ENCODE data around the gene SALL2.
A peak's percentile ranks its signal among the peaks of the same experiment; 100 is the strongest.
"Not testable (repeated sequence)": the region's sequence is repeated elsewhere in the genome, so short reads cannot be mapped to it uniquely, and the experiment has no call there.

The SALL2 gene

GRCh38 chr14:21525962-21526671, at the start of gene SALL2:
SALL2 (minus strand) TSS chr14:21526346; CDS start chr14:21526127, 219 bp downstream.
- DNase-seq, result peak; percentile 66

DNA sequence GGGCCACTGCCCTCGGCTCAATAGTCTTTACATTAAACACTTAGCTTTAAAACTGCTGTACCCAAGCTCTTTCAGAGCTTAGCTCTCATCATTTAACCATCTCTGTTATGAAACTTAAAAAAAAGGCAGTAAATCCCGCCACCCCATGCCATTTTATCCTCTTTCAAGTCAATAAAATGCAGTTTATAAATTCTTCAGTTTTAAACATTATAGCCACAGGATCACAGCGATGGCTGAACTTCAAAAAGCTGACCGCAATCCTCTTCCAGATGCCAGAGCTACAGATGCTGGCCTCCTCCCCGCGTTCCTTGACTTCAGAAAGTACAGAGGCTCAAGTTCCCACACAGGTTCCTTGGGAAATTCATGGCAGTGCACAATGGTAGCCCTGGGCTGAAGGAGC, 49.5 kb upstream of the SALL2 start:
- DNase-seq, result no peak

DNA sequence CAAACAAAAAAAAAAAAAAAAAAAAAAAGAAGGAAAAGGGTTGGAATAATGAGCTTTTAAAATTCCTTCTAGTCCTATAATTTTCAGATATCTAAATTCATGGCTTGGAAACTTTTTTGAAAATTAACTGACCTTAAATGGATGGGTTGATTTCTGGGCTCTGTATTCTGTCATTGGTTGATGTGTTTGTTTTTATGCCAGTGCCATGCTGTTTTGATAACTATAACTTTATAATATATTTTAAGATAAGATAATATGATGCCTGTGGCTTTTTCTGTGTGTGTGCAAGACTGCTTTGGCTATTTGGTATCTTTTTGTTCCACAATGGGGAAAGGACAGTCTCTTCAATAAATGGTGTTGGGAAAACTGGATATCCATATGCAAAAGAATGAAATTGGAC, 46.5 kb upstream of the SALL2 start:
- DNase-seq, result no peak

DNA sequence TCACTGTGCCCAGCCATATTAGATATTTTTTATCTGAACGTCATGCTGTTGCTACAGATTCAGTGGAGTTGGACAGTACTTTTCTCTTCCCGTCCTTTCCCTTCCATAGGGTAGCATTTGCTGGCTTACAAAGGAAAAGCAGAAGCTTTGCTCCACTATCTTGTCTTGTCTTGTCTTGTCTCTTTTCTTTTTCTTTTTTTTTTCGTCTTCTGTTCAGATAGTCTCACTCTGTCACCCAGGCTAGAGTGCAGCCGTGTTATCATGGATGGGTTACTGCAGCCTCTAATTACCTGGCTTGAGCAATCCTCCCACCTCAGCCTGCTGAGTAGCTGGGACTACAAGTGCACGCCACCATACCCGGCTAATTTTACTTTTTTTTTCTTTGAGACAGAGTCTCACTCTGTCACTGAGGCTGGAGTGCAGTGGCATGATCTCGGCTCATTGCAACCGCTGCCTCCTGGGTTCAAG, 32.6 kb upstream of the SALL2 start:
- DNase-seq, result no peak

- peak; percentile 61 for DNase-seq
Observed at GRCh38 chr14:21557084-21557901, 31.1 kb upstream of the SALL2 start.

- DNase-seq, result no peak
Observed at GRCh38 chr14:21556378-21557083, 30.4 kb upstream of the SALL2 start.

DNA sequence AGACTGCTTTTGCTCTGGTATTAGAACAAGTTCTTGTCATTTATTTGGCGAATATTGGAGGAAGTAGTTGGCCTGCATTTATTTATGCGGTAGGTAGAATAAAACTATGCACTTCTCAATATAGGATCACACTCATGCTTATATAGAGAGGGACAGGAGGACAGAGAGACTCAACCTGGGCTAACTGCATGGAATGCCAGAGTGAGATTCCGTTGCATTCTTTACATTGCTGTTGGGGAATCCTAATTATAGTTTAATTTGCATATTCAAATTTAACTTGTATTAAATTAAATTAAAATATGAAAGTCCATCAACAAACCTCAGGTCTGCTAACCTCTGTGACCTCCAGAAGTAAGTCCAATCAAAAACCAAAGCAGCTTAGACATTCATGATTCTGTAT, 27.1 kb upstream of the SALL2 start:
- DNase-seq, result no peak

DNA sequence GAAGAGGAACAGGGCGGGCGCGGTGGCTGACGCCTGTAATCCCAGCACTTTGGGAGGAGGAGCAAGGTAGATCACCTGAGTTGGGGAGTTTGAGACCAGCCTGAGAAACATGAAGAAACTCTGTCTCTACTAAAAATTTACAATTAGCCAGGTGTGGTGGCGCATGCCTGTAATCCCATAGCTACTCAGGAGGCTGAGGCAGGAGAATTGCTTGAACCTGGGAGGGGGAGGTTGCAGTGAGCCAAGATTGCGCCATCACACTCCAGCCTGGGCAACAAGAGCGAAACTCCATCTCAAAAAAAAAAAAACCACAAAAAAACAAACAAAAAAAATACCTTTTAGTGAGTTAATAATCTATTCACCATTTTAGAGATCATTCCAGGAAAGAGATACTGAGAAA, 18.4 kb upstream of the SALL2 start:
- not testable (repeated sequence) for DNase-seq

DNA sequence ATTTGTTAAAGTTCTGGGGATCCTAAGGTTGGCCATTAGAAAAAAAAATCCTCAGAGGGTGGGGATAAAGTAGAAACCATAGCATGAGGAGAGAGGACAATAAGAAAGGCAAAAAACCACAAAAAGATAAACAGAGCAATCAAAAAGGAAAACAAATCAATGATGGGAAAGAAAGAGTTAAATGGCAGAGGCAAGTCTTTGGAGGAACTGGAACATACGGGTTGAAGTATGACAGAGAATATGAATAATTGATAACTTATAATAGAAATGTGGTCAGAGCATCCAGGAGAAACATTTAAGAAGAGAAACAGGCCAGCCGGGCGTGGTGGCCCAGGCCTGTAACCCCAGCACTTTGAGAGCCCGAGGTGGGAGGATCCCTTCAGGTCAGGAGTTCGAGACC, 17.8 kb upstream of the SALL2 start:
- no peak for DNase-seq

- DNase-seq, result no peak
Observed at GRCh38 chr14:21543521-21543960, 17.4 kb upstream of the SALL2 start.

DNA sequence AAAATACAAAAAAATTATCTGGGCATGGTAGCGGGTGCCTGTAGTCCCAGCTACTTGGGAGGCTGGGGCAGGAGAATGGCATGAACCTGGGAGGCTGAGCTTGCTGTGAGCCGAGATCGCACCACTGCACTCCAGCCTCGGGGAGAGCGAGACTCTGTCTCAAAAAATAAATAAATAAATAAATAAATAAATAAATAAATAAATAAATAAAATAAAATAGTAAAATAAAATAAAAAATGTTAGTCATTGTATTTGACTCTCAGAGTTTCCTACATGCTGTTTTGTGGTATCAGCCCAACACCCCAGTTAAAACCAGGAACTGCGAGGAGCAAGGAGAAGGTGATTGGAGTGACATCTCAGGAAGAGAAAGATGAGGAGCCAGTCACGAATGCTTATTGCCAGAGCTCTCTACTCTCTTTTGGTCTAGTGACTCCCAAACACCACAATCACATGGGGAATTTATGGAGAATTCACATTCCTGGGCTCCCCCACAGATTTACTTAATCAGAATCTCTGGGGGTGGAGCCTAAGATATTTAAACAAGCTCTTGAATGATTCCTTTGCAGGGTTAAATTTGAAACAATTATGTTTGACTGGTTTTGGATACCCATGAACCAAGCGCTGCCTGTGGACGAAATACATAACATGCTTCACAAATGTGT, 15.4 kb upstream of the SALL2 start:
- DNase-seq, result no peak

GRCh38 chr14:21539189-21539940, 13.2 kb upstream of the SALL2 start:
- no peak for DNase-seq

DNA sequence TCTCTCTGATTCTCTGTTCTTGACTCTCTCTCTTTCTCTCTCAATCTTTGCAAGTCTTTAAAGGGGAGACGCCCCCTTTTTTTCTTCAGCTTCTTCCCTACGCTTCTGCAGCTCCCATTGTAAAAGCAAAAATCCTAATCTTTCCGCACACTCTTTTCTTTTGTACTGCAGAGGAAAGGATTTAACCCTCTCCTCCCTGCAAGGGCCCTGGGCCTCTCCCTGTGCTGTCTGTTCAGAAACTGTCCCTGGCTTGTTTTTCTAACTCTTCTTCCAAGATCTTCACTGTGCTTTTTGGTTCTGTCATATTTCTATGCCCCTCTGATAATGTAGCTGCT, 10.9 kb upstream of the SALL2 start:
- DNase-seq, result no peak

- no peak for DNase-seq
Observed at GRCh38 chr14:21536418-21537089, 10.4 kb upstream of the SALL2 start.

DNA sequence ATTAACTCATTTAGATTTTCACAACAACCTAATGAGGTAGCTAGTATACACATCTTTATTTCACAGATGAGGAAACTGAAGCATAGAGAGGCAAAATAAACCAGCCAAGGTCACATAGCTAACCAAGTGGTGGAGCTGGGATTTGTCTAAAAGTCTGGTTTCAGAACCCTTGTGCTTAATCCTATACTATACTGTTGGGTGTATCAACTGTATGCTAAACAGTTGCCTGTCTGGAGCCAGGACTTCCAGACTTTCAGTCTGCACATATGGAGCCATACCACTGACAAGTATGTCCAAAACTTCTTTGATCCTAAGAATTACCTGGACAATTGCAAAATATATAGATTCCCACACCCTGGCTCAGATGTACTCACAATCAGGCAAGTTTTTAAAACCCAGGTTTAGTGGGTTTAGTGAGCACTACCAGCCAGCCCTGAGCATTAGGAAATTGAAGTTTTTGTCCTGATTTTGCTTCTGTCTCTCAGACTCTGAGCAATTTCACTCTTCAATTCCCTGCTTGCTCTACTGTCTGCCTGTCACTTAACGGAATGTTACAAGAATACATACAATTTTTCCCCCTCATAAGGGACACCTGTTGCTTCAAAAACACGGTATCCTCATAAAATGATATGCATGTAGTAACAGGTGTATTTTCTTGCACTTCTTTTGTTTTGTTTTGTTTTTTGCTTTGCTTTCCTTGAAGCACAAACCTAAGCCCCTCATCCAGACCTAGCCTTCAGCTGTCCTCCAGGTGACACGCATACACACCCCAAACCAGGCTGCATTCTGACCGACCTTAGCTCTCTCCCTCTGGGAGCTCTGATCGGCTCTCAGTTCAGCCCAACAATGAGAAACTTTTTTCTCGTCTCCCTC, 9.6 kb upstream of the SALL2 start:
- DNase-seq, result no peak

- DNase-seq, result no peak
Observed at GRCh38 chr14:21534576-21534975, 8.4 kb upstream of the SALL2 start.

- DNase-seq, result no peak
Observed at GRCh38 chr14:21533294-21533693, 7.1 kb upstream of the SALL2 start.

- no peak for DNase-seq
Observed at GRCh38 chr14:21529515-21529914, 3.4 kb upstream of the SALL2 start.

DNA sequence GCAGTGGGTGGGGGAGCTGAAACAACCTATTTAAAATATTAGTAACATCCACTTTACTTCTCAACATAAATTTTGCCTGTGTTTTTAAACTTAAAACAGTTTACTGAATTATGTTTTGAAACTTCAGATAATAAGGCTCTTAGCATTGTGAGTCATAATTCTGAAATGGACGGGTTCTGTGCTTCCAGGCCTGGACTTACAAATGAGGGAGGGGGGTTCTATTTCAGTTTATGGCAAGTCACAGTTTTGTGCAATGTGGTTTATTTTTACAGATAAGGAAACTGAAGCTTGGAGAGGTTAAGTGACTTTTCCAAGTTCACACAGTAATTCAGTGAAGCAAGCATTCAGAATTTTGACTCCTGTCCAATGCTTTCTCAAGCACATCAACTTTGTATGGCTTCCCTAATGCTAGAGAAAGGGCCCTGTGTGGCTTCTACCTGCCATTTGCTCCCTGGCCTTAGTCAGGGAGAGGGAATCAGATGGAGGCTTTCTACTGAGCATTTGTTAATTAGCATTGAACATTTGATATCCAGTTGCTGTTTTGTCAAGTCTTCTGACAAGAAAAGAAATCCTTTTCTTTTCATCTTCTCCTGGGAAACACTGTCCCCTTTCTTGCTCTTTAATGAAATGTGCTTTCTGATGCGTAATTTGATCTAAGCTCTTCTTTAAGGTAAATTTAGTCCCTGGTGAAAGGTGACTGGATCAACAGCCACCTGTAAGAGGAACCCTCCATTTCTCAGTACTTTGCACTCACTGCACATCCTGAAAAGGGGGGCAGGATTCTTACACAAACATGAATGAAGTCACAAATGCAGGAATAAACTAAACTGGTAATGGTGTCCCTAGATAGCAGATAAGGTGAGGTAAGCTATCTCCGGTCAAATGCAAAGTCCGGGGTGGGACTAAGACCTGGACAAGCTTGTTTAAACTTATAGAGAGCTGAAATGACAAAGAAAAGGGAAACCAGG, 2.5 kb upstream of the SALL2 start:
- no peak for DNase-seq

DNA sequence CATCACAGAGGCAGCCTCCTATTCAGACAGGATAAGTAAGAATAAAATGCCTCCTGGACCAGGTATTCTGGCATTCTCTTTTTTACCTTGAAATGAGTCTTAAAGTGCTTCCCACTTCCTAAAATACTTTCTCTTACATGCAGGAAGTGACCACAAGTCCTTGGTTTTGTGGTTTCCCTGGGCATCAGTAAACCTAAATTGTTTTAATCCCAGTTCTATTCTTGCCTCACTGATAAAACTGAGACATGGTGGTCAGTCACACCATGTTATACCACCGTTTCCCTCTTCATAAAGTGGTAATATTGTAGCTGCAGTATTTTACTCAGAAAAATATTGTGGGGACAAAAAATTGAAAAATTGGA, 1.2 kb upstream of the SALL2 start:
- no peak for DNase-seq
